Muscle of arm (tissue), 12 donors: Measurements from ENCODE around the gene NR2E1. TPM values are rescaled to one million over a fixed set of nuclear protein-coding genes. Genes with fewer than 3 reads are reported as not detected.

ENCODE experiments used
- DNase-seq: peaks from one replicate; pipeline ENCODE4 v3.0.0-alpha.2; 2013
- polyA plus RNA-seq, 12 donors: library from polyadenylated mRNA; unstranded; fragments of 120-200 nt; gene quantifications; one replicate each; pipeline ENCODE4 v1.2.1, GENCODE V29; 2013; ENCODE audit not compliant: insufficient read length in 12 of 12

Gene NR2E1
- polyA plus RNA-seq, 12 donors, result 0.08 to 0.19 (median 0.09) TPM; not detected in 8

DNA sequence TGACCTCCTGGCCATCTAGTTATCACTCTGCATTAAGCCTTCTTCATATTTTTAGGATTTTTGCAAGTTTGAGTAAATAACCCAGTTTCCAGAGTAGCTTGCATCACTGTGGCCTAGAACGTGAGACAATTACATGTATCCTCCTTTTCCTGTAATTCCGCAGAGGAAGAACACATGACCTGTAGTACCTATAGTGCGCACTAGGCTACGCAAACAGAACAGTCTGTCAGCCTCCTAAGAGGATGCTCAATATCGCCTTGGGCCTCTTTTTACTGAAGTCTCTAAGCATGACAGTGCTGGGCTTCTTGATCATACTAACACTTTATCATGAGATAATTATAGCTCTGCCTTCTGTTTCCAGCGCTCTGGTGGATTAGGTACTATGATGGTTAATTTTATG is 20.2 kb upstream of the NR2E1 start:
- DNase-seq, result no peak

DNA sequence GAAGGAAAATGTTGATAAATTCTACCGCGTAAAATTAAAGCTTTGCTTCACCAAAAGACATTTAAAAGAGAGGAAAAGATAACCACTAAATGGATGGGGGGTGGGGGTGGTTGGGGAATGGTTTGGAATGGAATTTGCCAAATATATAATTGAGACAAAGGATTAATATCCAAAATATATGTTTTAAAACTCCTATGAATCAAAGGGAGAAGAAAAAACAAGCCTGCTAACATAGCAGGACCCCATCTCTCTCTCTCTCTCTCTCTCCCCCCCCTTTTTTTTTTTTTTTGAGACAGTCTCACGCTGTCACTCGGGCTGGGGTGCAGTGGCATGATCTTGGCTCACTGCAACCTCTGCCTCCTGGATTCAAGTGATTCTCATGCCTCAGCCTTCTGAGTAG is 13.4 kb upstream of the NR2E1 start:
- no peak for DNase-seq

DNA sequence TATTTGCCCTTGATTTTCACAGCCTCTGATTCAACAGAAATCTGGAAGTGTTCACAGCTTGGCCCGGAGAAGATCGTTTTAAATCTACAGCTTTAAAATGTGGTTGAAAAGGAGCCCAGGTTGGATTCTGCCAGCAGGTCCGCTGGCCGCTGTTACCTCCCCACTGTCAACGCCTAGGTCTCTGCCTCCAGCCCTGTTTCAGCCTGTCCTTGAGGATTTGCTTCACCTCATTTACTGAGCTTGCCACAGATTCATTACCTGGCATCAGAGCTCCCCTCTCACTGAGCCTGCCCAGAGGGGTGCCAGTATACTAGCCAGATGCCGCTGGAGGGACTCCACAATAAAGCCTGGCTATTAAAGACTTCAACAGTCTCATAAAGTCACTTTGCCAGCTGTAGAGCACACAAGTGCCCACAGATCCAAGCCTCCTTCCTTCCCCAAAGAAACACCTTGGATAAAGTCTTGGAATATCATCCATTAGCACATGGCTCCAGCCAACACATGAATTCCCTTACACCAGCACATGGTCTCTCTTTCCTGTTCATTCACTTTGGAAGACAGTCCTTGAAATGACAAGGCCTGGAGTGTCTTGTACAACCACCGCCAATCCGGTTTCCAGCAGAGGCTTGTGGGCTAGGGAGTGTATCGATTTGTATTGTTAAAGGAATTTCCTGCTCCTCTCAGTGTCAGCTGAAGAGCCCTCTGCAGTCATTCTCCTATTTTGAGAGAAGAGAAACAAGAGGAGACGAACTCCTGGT is 9.5 kb upstream of the NR2E1 start:
- no peak for DNase-seq

DNA sequence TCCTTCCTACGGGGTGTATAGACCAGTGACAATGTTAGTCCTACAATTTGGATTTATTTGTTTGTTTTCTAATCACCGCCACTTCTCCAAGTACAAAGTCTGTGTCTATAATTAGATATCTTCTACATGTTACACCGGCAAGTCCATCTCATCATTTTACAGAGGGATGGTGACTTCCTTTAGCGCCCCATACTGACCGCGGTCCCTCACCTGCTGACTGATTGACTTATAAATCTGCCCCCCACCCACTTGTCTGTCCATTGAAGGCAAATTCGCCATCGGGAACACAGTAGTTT is 8.9 kb upstream of the NR2E1 start:
- DNase-seq, result no peak

DNA sequence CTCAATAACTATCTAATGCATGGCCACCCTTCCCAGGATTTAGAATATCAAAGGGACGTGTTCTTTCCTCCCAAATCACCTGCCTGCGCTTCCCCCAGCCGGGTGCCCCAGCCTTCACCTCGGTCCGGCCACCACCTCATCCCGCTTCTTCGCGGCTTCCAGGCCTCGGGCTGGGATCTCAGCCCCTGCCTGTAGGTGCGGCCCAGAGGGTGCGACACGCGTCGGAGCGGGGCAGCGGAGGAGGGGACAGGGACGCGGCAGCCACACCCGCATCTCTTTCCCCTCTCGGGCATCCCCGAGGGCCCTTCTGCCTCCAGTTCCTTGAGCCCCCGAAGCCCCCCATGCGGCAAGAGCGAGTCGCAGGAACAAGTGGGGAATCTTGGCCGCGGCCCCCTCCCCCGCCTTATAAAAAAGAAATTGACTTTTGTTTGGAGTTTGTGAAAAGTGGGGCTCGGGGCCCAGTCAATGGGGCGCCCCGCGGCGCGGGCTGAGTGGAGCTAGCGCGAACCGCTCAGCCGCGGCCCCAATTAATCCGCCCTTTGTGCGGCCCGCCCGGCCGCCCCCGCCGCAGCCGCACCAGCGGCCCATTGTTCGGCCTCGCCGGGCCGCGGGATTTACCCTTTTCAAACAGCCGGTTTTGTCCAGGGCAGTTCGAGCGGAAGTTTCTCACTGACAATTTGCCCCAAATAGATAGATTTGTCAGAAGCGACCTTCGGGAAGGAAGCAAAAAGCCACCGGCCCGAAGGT is 8.4 kb upstream of the NR2E1 start:
- no peak for DNase-seq

DNA sequence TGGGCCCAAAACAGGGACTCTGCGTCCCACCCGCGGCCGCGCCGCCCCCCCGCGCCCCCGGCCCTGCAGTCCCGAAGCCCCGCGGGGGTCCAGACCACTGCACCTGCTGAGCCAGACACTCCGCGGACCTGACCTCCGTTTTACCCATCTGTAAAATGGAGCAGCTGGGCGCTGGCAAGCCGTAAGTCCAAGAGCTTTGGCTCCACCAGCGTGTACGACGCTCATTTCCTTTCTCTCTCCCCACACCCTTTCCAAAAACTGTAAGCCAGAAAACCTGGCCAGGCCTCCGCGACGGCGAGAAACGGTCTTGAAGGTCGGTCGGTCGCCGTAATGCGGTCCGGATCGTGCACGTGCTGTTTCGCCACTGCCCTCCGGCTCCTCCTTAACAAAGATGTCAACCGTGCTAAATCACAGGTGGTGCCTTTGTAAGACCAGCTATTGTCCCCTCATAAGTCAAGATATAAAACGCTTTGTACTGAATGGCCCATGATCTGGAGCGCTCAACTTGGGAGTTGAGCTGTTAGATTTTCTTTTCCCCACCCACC is 7.8 kb upstream of the NR2E1 start:
- no peak for DNase-seq

DNA sequence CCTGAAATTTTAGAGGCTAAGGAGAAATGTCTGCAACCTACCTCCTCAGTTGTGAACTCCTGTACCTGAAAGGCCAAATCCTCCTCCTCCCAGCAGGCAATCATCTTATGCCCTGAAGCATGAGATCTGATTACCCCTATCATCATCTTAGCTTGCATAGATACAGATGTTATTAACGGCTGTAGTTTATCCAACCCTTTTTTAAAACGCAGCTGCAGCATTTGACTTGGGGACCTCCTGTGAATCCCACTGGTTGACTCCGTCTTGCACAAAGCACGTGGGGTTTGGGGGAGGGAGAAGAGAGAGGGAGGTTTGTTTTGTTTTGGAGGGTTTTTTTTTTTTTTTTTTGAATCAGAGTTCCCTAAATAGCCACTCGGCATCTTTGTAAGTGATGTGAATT is 5.8 kb upstream of the NR2E1 start:
- DNase-seq, result no peak

DNA sequence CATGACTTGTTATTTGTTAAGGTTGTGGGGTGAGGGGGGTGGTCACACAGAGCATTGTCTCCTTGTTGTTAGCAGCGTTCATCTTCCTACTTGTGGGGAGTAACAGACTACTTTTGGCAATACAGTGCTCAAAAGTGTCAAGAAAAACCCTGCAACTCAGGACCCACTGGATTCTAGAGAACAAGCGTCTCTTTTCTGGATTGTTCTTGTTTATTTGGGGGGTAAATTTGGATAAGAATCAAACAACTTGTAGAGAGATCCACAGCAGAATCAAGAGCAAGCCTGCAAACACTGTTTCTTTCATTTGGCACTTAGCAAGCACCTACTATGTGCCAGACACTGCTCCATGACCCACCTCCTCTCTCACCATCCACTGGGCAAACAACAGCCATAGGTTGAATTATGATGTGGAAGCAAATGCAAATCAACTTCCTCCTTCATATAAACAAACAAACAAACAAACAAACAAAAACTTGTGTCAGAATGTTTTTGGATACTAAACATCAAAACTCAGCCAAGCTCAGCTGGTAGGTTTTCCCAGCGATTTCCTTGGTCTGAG is 4.0 kb upstream of the NR2E1 start:
- DNase-seq, result no peak

DNA sequence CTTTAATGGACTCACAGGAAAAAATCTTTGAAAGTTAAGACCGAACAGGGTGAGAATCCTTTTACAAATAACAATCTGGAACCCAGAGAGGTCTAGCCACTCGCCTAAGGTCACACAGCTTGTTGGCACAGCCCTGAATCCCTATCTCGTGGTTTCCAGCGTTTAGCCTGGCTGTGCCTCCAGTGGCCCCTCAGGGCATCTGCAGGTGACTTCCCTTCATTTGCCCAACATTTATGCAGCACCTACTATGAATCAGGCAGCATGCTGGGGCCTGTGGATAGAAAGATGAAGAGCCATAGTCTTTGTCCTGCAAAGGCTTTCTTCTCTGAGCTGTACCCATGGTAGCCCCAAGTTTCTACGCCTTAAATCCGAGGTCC is 2.6 kb upstream of the NR2E1 start:
- no peak for DNase-seq

DNA sequence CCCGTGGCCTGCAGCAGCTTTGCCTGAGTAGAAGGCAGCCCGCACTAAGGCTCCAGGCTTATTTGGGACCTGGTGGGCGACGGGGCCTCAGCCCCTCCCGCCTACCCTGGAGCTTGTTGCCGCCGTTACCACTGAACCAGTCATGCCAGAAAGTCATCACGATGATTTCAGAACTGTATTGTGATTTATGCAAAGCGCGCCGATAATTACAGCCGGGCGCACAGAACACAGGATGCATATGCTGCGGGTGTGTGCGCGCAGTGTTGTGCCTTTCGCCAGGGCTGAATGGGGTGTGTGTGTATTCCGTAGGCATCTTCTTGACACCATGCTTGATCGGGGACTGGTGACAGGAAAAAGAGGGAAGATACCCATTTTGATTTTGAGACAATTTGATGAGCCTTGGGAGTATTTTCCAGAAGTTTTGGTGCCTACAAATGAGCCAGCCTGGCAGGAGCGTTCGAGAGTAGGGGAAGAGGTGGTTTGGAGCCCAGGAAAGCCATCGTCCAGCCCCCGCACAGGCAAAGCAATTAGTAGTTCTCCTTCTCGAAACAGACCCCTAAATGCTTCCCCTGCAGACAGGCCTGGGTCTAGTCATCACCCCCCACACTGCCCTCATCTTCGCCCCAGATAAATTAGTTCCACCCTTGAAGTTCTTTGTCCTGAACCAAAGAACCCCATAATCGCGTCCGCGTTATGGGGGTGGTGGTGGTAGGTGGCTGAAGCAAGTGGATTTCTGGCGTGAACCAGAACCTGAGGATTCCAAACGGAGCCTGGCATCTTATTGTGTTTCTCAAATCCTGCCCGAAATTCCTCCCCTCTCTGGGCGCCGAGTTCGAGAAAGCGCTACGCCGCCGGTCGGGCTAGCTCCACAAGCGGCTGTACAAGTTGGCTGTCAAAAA is 1.9 kb upstream of the NR2E1 start:
- DNase-seq, result no peak

DNA sequence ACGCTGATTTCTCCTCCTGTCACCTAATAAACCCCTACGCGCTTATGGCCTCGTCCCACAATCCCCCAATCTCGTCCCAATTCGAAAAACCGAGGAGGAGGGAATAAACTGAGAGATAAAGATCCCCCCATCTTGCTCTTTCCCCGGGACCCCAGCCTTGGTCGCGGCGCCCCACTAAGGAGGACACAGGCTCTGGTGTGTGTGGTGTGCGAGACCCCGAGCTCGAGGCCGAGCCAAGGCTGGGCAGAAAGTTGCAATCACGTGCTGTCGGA is 1.3 kb upstream of the NR2E1 start:
- no peak for DNase-seq

DNA sequence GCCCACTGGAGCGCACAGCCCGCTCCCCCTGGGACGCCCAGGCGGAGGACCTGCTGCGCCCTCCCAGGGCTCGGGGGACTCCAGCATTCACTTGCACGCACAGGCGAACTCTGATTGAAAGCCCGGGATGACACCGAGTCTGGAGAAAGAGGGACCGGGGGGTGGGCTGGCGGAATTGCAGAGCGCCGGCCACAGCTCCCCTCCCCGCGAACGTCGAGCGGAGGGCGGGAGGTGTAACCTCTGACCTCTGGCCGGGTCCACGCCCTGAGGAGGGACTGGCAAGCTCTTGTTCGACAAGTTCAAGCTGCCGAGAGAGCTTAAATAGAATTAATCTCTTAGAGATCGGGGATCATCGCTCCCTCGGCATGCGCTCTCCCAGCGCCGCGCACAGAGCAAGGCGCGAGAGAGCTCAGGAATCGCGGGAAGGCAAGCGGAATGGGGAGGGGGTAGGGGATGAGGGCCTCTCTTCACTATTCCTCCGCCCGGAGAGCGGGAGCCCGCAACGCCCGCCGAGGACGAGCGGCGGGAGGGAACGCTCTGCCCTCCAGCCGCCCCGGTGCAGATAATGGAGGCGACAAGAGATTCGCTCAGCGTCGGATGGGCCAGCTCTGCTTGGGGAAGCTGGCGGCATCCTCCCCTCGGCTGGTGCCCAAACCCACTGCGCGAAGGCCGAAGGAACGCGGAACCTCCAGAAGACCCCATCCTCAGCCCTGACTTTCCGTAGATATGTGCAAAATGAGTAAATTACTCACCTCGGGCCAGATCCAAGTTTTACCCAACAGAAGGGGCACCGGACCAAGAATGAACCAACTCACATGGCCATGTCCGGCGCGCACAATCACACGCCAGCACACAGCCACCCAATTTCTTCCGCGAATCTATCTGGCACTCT is 761 bp upstream of the NR2E1 start:
- no peak for DNase-seq

DNA sequence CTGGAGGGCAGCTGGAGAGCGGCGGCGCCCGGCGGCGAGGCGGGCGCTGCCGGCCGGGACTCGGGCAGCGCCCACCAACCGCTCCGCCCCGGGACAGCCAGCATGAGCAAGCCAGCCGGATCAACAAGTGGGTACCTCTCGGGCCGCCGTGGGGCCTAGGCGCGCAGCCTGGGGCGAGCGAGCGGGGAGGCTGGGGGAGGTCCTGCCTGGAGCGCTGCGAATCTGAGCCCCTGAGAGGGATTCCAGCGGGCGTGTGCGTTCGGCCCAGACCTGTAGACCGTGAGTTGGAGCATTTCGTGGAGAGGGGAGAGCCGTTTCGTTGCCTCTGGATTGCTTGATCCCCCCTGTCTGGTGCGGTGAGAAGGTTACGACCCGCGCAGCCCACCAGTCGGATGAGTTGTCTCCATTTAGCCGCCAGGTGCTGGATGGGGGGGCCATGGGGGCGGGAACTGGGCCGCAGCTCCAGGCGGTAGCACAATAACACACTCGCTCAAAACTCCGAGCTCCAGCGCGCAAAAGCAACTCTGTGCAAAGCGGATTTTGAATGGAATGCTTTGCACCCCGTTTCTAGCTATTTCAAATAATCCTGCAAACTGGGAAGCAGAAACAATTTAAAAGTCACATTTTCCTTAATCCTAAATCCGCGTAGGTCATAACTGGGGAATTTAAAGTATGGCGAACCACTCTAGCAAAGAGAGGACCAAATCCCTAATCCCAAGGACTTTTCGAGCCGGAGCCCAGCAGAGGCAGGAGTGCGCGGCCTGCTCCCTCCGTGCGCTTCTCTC is 1.0 kb downstream of the NR2E1 start:
- DNase-seq, result no peak

DNA sequence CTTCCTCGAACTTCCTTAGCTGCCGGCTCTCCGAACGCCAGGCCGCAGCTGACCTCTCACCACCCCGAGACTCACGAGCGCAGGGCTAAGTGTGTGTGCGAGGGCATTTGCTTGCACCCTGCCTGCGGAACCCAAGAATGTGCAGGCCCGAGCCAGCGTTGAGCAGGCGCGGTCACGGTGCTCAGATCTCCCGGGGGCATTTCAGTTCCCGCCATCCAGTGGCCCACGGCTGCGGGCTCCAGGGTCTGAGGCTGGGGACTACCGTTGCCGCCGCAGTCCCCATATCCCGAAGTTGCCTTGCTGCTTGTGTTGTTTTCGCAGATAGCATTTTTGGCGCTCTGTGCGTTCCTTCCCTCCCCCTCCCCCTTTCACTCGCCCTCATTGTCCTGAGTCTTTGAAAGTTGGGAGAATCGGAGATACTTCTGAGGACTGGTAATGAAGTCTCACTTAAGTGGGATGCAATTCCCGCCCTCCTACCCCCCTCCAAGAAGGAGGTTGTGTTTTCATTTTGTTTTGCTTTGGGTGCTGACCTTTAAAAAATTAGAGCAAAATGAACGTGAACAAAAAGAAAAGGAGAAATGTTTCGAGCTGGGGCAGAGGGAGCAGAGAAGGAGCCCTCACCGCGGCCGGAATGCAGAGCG is 1.7 kb downstream of the NR2E1 start:
- DNase-seq, result no peak

DNA sequence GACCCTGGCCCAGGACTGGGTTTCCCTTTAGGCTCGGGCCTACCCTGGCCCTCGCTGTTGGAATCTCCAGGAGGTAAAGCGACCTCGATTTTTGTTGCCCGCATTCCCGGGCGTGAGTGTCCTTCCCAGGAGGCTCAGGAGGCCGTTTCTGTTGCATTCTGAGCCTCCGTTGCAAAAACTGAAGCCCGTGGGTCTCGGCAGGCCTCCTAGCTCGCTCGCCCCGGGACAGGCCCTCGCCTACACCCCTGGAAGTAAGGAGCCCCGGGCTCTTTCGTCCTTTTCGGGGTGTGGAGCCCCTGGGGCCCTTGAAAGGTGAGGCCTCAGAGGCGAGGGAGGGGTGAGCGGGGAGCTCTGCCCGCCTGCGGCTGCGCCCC is 2.3 kb downstream of the NR2E1 start:
- no peak for DNase-seq

DNA sequence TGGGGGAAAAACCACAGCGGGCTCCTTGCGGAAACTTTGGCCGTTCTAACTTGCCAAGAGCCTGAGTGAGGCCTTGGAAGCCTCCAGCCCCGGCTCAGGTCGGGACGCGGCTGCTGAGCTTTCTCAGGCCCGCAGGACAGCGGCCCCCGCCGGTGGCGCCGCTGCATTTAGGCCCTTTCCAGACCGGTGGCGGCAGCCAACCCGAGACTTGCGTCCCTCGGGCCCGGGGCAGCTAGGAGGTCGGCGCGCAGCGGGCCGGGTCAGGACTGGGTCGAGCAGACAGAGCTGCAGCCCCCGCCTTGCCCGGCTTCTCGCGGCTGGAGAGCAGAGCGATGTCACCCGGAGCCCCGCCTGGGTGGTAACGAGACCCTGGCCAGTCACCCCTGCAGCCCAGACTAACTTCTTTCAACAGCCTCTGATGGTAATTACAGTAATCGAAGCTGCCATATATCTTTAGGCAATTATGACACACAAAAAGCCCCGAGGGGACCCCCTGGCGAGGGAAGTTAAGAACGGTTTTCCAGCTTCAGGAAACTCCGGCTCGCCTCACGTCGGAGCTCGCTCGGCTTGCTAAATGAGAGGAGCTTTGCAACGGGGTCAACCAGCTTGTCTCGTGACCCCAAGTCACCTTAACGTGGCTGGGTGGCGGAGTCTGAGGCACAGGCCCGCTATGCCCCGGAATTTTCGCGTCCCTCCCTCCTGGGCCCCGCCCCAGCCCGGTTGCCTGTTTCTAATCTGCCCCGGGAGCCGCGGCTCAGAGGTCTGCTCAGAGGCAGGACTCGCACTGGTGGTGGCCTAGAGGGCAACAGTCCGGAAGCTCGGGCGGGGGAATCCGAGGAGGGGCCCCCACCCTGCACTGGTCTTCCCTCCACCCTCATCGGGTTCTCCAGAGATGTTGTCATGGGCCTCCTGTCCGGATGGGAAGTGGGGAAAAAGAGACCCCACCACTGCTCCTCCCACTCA is 3.0 kb downstream of the NR2E1 start:
- no peak for DNase-seq

DNA sequence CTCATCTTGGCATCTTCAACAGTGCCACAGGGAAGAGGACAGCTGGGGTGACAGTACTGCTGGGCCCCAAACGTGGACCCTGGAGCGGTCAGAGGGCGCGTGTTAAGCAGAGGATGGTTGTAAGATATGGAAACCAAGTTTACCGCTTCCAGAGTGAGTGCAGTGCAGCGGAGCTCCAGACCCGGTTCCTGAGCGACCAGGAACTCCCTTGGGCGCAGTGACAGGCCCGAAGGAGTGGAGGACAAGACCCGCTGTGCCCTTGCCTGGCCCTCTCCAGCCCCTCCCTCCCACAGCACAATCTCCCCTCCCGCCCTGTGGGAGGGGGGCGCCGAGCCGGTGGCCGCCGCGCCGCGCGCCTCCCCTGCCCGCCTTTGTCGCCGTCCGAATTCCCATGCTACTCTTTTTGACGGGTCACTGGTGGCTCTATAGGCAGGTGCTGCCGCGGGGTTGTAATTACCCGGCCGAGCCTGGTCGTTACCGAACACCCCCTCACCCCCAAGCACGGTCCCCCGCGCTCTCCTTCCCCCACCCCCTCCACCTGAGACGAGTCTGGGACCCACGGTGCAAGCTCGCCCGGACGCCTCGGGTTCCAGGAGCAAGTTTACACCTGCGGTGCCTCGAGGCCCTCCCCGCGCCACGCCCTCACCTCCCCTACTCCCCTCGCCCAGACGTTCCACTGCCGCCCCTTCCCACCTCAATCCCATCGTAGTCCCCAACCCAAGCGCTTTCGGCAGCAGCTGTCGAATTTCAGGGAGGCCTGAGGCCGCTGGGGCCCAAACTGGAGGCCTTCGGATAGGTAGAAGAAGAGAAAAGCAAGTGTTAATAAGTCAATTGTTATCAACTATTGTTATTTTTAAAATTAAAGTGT is 3.9 kb downstream of the NR2E1 start:
- DNase-seq, result no peak
